GM23248 (cell line): ENCODE data around the gene SFRP5. TPM values are rescaled to one million over a fixed set of nuclear protein-coding genes. Genes with fewer than 3 reads are reported as not detected.

ENCODE experiments used
- DNase-seq: peaks from one replicate; pipeline ENCODE4 v3.0.0-alpha.2; 2015
- H2AFZ ChIP-seq: fragments of 200-600 bp; sonication (generic); 2 replicates; pipeline ENCODE4 v1.6.1; 2016; ENCODE audit warnings: antibody characterized with exemption
- H3F3A ChIP-seq: fragments of 200-600 bp; sonication (generic); 2 replicates; pipeline ENCODE4 v1.6.1; 2016; ENCODE audit warnings: mild to moderate bottlenecking, antibody characterized with exemption, mixed run types; ENCODE audit not compliant: insufficient read depth
- H3K27ac ChIP-seq: fragments of 200-600 bp; sonication (generic); 2 replicates; pipeline ENCODE4 v1.5.1; 2016; ENCODE audit warnings: mild to moderate bottlenecking
- H3K27me3 ChIP-seq: fragments of 200-600 bp; sonication (generic); replicated peaks from 2 replicates; pipeline ENCODE4 v1.6.1; 2016; ENCODE audit warnings: mild to moderate bottlenecking; ENCODE audit not compliant: insufficient read depth
- H3K36me3 ChIP-seq: fragments of 200-600 bp; sonication (generic); 2 replicates; pipeline ENCODE4 v1.6.1; 2016; ENCODE audit warnings: low read depth, mild to moderate bottlenecking
- H3K4me1 ChIP-seq: fragments of 200-600 bp; sonication (generic); 2 replicates; pipeline ENCODE4 v1.6.1; 2016; ENCODE audit warnings: mild to moderate bottlenecking; ENCODE audit not compliant: insufficient read depth
- H3K4me2 ChIP-seq: fragments of 200-600 bp; sonication (generic); one replicate; pipeline ENCODE4 v1.6.1; 2016; ENCODE audit warnings: mild to moderate bottlenecking; ENCODE audit not compliant: unreplicated experiment
- H3K4me3 ChIP-seq: fragments of 200-600 bp; sonication (generic); 2 replicates; pipeline ENCODE4 v1.5.1; 2016; ENCODE audit warnings: mild to moderate bottlenecking
- H3K79me2 ChIP-seq: fragments of 200-600 bp; sonication (generic); 2 replicates; pipeline ENCODE4 v1.6.1; 2016; ENCODE audit warnings: mild to moderate bottlenecking; ENCODE audit not compliant: insufficient read depth
- H3K9ac ChIP-seq: fragments of 200-600 bp; sonication (generic); 2 replicates; pipeline ENCODE4 v1.6.1; 2016; ENCODE audit warnings: mild to moderate bottlenecking
- H3K9me2 ChIP-seq: fragments of 200-600 bp; sonication (generic); 2 replicates; pipeline ENCODE4 v1.6.1; 2016; ENCODE audit warnings: mixed run types, mild to moderate bottlenecking, moderate library complexity; ENCODE audit not compliant: insufficient read depth
- H3K9me3 ChIP-seq: fragments of 200-600 bp; sonication (generic); one replicate; pipeline ENCODE4 v1.6.1; 2017; ENCODE audit warnings: low read depth
- H4K20me1 ChIP-seq: fragments of 200-600 bp; sonication (generic); 2 replicates; pipeline ENCODE4 v1.6.0; 2016; ENCODE audit not compliant: insufficient read depth
- EZH2 ChIP-seq: fragments of 200-600 bp; sonication (generic); IDR thresholded peaks from 2 replicates; pipeline ENCODE4 v1.6.1; 2018; ENCODE audit warnings: antibody characterized with exemption, mild to moderate bottlenecking; ENCODE audit not compliant: insufficient read depth, poor library complexity, severe bottlenecking
- EZH2phosphoT487 ChIP-seq: fragments of 200-600 bp; sonication (generic); IDR thresholded peaks from 2 replicates; pipeline ENCODE4 v1.6.1; 2018; ENCODE audit warnings: antibody characterized with exemption, moderate library complexity, mild to moderate bottlenecking, low read depth; ENCODE audit not compliant: insufficient read depth
- WGBS, 2 experiments: methylation state at CpG; one replicate each; pipeline ENCODE4 v1.1.6; 2015 to 2017; ENCODE audit warnings: low lambda C conversion rate in 2 of 2, low coverage in 1 of 2; ENCODE audit errors: missing lambda C conversion rate in 2 of 2; 5-methylcytosine and 5-hydroxymethylcytosine counted together
- in situ Hi-C: fragments of 300-500 bp; cut with MboI; formaldehyde crosslinking; loops from 2 replicates; pipeline ENCODE4 v1.15.0; 2020
- polyA plus RNA-seq: library from polyadenylated mRNA; unstranded; fragments of >200 nt; fragmentation: Nextera tagmentation; extraction: Ambion mirVana; gene quantifications from 2 replicates; pipeline ENCODE4 v1.2.1, GENCODE V29; 2016
- total RNA-seq: library from RNA; depleted of rRNA; stranded (reverse); fragments of >200 nt; shearing (Covaris generic); gene quantifications from 2 replicates; pipeline ENCODE4 v1.2.3, GENCODE V29; 2014

The SFRP5 gene
- total and polyA plus RNA-seq, 2 experiments from 2014 or later: not detected

DNA sequence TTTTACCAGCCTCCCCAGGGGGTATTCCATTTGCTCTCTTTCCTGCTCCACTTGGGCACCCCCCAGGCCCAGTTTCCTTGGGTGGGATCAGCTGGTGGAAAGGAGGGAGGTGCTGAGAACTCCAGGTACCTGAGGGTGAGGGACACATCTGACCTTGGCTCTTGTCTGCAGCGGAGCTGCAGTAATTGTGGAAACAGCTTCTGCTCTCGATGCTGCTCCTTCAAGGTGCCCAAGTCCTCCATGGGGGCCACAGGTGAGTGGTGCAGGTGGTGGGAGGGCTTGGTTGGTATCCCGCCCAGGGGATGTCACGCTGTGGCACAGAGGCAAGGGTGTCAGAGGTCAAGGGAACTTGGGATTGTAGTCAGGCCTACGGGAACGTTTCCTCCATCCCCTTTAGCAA is 14.3 kb downstream of the SFRP5 start:
- in situ Hi-C loops: no loop called here
- WGBS, 2 experiments: 87 to 88% methylated on average over 6 of the region's 6 CpGs
- no peak overlapping the region for H3K9ac ChIP-seq

DNA sequence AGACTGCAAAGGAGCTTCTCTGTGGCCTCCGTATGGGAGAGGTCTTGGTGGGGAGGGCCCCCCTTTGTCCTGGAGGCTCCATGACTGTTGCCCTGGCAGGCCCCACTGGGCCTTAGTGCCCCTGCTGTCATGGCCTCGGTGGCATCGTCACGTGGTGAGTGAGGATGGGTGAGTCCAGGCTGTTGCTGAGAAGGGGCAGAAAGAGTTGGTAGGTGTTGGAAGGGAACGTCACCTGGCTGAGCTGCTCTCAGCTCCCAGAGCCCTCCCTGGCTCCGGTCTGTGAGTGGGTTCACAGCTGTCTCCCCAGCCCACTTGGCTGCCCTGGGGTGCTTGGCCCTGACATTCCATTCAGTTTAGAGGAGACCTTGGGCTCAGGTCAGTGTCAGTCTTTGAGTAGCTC is 16.1 kb downstream of the SFRP5 start:
- H4K20me1 ChIP-seq: no peaks in the 10 kb centered on the region; the same call in 1 of the 2 replicates
- H2AFZ ChIP-seq: no peak overlapping the region
- DNase-seq: no peak
- TF ChIP-seq EZH2: no peak
- TF ChIP-seq EZH2phosphoT487: no peak
- peaks cover 38% of the 10 kb centered on the region for H3K36me3 ChIP-seq
- H3K4me3 ChIP-seq: no peak overlapping the region
- in situ Hi-C loops: no loop called here
- no peak overlapping the region for H3K27ac ChIP-seq
- 88 to 94% methylated on average over 6 of the region's 6 CpGs for WGBS, 2 experiments
- H3K79me2 ChIP-seq: no peaks in the 10 kb centered on the region
- H3K4me1 ChIP-seq: no peaks in the 10 kb centered on the region
- no peak overlapping the region for H3K4me2 ChIP-seq
- H3K9me3 ChIP-seq: no peaks in the 10 kb centered on the region
- no peaks in the 10 kb centered on the region for H3K9me2 ChIP-seq
- H3F3A ChIP-seq: no peaks in the 10 kb centered on the region
- no peak overlapping the region for H3K9ac ChIP-seq
- no peaks in the 10 kb centered on the region for H3K27me3 ChIP-seq

More for the DNA sequence above, 14.3 kb downstream of the SFRP5 start:
- no peaks in the 10 kb centered on the region; the same call in 1 of the 2 replicates for H4K20me1 ChIP-seq
- no peak overlapping the region for H3K27ac ChIP-seq
- no peaks in the 10 kb centered on the region for H3K79me2 ChIP-seq
- no peak overlapping the region for H3K4me3 ChIP-seq
- H3K4me1 ChIP-seq: no peaks in the 10 kb centered on the region
- H3K4me2 ChIP-seq: no peak overlapping the region
- H2AFZ ChIP-seq: no peak overlapping the region
- DNase-seq: no peak
- peaks cover 21% of the 10 kb centered on the region; the same call in 1 of the 2 replicates for H3K36me3 ChIP-seq
- TF ChIP-seq EZH2phosphoT487: no peak
- TF ChIP-seq EZH2: no peak
- H3F3A ChIP-seq: no peaks in the 10 kb centered on the region
- no peaks in the 10 kb centered on the region for H3K9me2 ChIP-seq
- H3K9me3 ChIP-seq: no peaks in the 10 kb centered on the region
- no peaks in the 10 kb centered on the region for H3K27me3 ChIP-seq

- TF ChIP-seq EZH2phosphoT487 (no peak), EZH2 (no peak)
- Histone ChIP-seq H3K4me1 (no peaks in the 10 kb centered on the region), H3K9ac (no peak overlapping the region), H3K4me2 (no peak overlapping the region), H3K27me3 (no peaks in the 10 kb centered on the region), H3K27ac (no peak overlapping the region), H3K9me2 (no peaks in the 10 kb centered on the region), H3K9me3 (no peaks in the 10 kb centered on the region), H3K36me3 (peaks cover 45% of the 10 kb centered on the region), H3K4me3 (no peak overlapping the region), H4K20me1 (no peaks in the 10 kb centered on the region; the same call in 1 of the 2 replicates), H3K79me2 (no peaks in the 10 kb centered on the region), H3F3A (no peaks in the 10 kb centered on the region), H2AFZ (no peak overlapping the region)
- no peak for DNase-seq
- WGBS, 2 experiments: 78 to 83% methylated on average over 4 of the region's 4 CpGs
- in situ Hi-C loops: no loop called here
Measured at GRCh38 chr10:97754726-97755125, 17.1 kb downstream of the SFRP5 start.

- H3K9ac ChIP-seq: no peak overlapping the region
- WGBS, 2 experiments: 91 to 93% methylated on average over 11 to 18 of the region's 18 CpGs
- H3K36me3 ChIP-seq: peaks cover 57% of the 10 kb centered on the region
- peaks cover 6% of the 10 kb centered on the region for H3K79me2 ChIP-seq
- no peaks in the 10 kb centered on the region for H3K9me3 ChIP-seq
- no peaks in the 10 kb centered on the region; the same call in 1 of the 2 replicates for H4K20me1 ChIP-seq
- no peak overlapping the region for H3K4me2 ChIP-seq
- no peaks in the 10 kb centered on the region for H3K9me2 ChIP-seq
- no peak overlapping the region for H3K27ac ChIP-seq
- H2AFZ ChIP-seq: no peak overlapping the region
- no peaks in the 10 kb centered on the region for H3K27me3 ChIP-seq
- H3K4me1 ChIP-seq: no peaks in the 10 kb centered on the region
- no peaks in the 10 kb centered on the region for H3F3A ChIP-seq
- TF ChIP-seq EZH2phosphoT487 (no peak), EZH2 (no peak)
- H3K4me3 ChIP-seq: no peak overlapping the region
- no peak for DNase-seq
- in situ Hi-C loops: no loop called here
Measured at GRCh38 chr10:97752956-97753355, 18.8 kb downstream of the SFRP5 start.

GRCh38 chr10:97748116-97748515 is 23.7 kb downstream of the SFRP5 start:
- Histone ChIP-seq H3K4me3 (no peak overlapping the region), H3K9ac (no peak overlapping the region), H3F3A (no peaks in the 10 kb centered on the region), H3K36me3 (peaks cover 59% of the 10 kb centered on the region), H3K27me3 (no peaks in the 10 kb centered on the region), H4K20me1 (no peaks in the 10 kb centered on the region), H3K4me1 (no peaks in the 10 kb centered on the region), H3K4me2 (no peak overlapping the region), H2AFZ (no peak overlapping the region), H3K27ac (no peak overlapping the region), H3K9me2 (no peaks in the 10 kb centered on the region), H3K79me2 (peaks cover 39% of the 10 kb centered on the region), H3K9me3 (no peaks in the 10 kb centered on the region)
- DNase-seq: no peak
- TF ChIP-seq EZH2phosphoT487: no peak
- no peak for TF ChIP-seq EZH2
- WGBS, 2 experiments: 80 to 85% methylated on average over 10 of the region's 10 CpGs
- in situ Hi-C loops: no loop called here
